ENCODE measurements around the gene GSE1.

Gene GSE1

GRCh38 chr16:85625485-85626117 is 12.5 kb downstream of the GSE1 start:
- peaks cover 11% of the 10 kb centered on the region for H3K4me1 ChIP-seq (ENCODE audit: control insufficient read depth, insufficient read depth, low read length)
- peaks cover 0 to 56% of the 10 kb centered on the region in 2 experiments; a peak in 1 of 3 replicates for H3K36me3 ChIP-seq (ENCODE audit: control insufficient read depth in 2 of 2, insufficient read depth in 1 of 2, low read length in 2 of 2)
- H3K27ac ChIP-seq (ENCODE audit: extremely low read depth, low read depth, low read length) = no peak overlapping the region; the same call in 1 of the 2 replicates
- H3K9me3 ChIP-seq (ENCODE audit: control insufficient read depth, insufficient read depth, low read depth, low read length) = no peaks in the 10 kb centered on the region
- CTCF ChIA-PET = interaction anchor here (0.8 to 3.5 kb wide), 3 partner anchors 9 to 91 kb away, joined by 4 to 29 read pairs (median 4); no protein-coding TSS in a partner anchor
- POLR2A ChIA-PET = no interaction called here
- no peak overlapping the region for H3K4me3 ChIP-seq (ENCODE audit: low read depth, low read length)
- TF ChIP-seq TCF7L2 (IDR thresholded peaks at IDR 0.05; ENCODE audit: borderline replicate concordance, low read depth, low read length) = no peak
- TF ChIP-seq ZNF701 (tag by site-specific recombination; IDR thresholded peaks at IDR 0.05) = no peak
- no peak for TF ChIP-seq FEZF1 (tag by site-specific recombination; IDR thresholded peaks at IDR 0.05)
- TF ChIP-seq ZNF391 (tag by site-specific recombination; IDR thresholded peaks at IDR 0.05; ENCODE audit: borderline replicate concordance, low read depth) = no peak
- no peak for TF ChIP-seq ZNF223 (tag by site-specific recombination; IDR thresholded peaks at IDR 0.05)
- TF ChIP-seq CTCF (tag by site-specific recombination; IDR thresholded peaks at IDR 0.05) = no peak
- no peak for TF ChIP-seq ZNF133 (tag by site-specific recombination; IDR thresholded peaks at IDR 0.05)
- TF ChIP-seq ZNF280D (tag by site-specific recombination; IDR thresholded peaks at IDR 0.05) = no peak
- TF ChIP-seq ZFP37 (tag by site-specific recombination; IDR thresholded peaks at IDR 0.05) = no peak
- no peak for TF ChIP-seq ZFP3 (tag by site-specific recombination; IDR thresholded peaks at IDR 0.05; ENCODE audit: low read depth)
- TF ChIP-seq KLF9 (tag by site-specific recombination; IDR thresholded peaks at IDR 0.05; ENCODE audit: low read depth) = no peak

- Histone ChIP-seq H3K9me3 (ENCODE audit: control insufficient read depth, insufficient read depth, low read depth, low read length) (no peaks in the 10 kb centered on the region), H3K27ac (ENCODE audit: extremely low read depth, low read depth, low read length) (peak overlapping the region; percentile 20; the same call in 1 of the 2 replicates), H3K4me1 (ENCODE audit: control insufficient read depth, insufficient read depth, low read length) (peaks cover 11% of the 10 kb centered on the region), H3K36me3 (ENCODE audit: control insufficient read depth in 2 of 2, insufficient read depth in 1 of 2, low read length in 2 of 2) (peaks cover 0 to 59% of the 10 kb centered on the region in 2 experiments; a peak in 1 of 3 replicates), H3K4me3 (ENCODE audit: low read depth, low read length) (no peak overlapping the region)
- POLR2A ChIA-PET = no interaction called here
- CTCF ChIA-PET = interaction anchor here (0.5 to 3.5 kb wide), 3 partner anchors 10 to 206 kb away, joined by 3 to 29 read pairs (median 4); no protein-coding TSS in a partner anchor
- TF ChIP-seq SALL2 (tag by site-specific recombination; IDR thresholded peaks at IDR 0.05; ENCODE audit: borderline replicate concordance) (no peak), ZNF501 (tag by site-specific recombination; IDR thresholded peaks at IDR 0.05) (no peak), ELK4 (IDR thresholded peaks at IDR 0.05; ENCODE audit: borderline replicate concordance, low read depth, low read length) (no peak), ZNF747 (tag by site-specific recombination; IDR thresholded peaks at IDR 0.05) (no peak), ZBTB17 (tag by site-specific recombination; IDR thresholded peaks at IDR 0.05) (no peak), ZBTB44 (tag by site-specific recombination; IDR thresholded peaks at IDR 0.05) (no peak), ZNF214 (tag by site-specific recombination; IDR thresholded peaks at IDR 0.05; ENCODE audit: borderline replicate concordance) (no peak), ZEB2 (tag by site-specific recombination; IDR thresholded peaks at IDR 0.05) (no peak), ZNF645 (tag by site-specific recombination; IDR thresholded peaks at IDR 0.05) (no peak; the same call in 1 of the 2 replicates), ZSCAN4 (tag by site-specific recombination; IDR thresholded peaks at IDR 0.05) (no peak), ZBTB20 (tag by site-specific recombination; IDR thresholded peaks at IDR 0.05) (peak; percentile 77), HOXC10 (CRISPR knock-in tag; IDR thresholded peaks at IDR 0.05) (no peak)
Observed at GRCh38 chr16:85626191-85626981, 13.3 kb downstream of the GSE1 start.
